Ascending aorta (tissue), 2 donors: ENCODE results near the gene KRR1. TPM values are rescaled to one million over a fixed set of nuclear protein-coding genes. Genes with fewer than 3 reads are reported as not detected.

Source experiments
- DNase-seq, 2 donors: peaks; one replicate each; pipeline ENCODE4 v3.0.0-alpha.2; 2019; ENCODE audit warnings: low spot score in 2 of 2
- H3K27ac ChIP-seq, 2 donors: fragments of 200-600 bp; sonication (generic); one replicate each; pipeline ENCODE4 v1.5.1; 2016 to 2017; ENCODE audit warnings: mild to moderate bottlenecking in 1 of 2
- H3K27me3 ChIP-seq: fragments of 200-600 bp; sonication (generic); one replicate; pipeline ENCODE4 v1.5.1; 2017
- H3K36me3 ChIP-seq, 2 donors: fragments of 200-600 bp; sonication (generic); one replicate each; pipeline ENCODE4 v1.5.1; 2016
- H3K4me1 ChIP-seq, 2 donors: fragments of 200-600 bp; sonication (generic); one replicate each; pipeline ENCODE4 v1.5.1; 2016 to 2017; ENCODE audit warnings: mild to moderate bottlenecking in 1 of 2
- H3K4me3 ChIP-seq, 2 donors: fragments of 200-600 bp; sonication (generic); one replicate each; pipeline ENCODE4 v1.5.1; 2016 to 2017; ENCODE audit warnings: mild to moderate bottlenecking in 1 of 2
- H3K9me3 ChIP-seq, 2 donors: fragments of 200-600 bp; sonication (generic); one replicate each; pipeline ENCODE4 v1.5.1; 2016
- intact Hi-C: fragments of 100-400 bp; cut with DNase I; formaldehyde crosslinking; loops from one replicate; pipeline ENCODE4 v1.15.1; 2023
- total RNA-seq: library from RNA; depleted of rRNA; stranded (reverse); fragments of >200 nt; gene quantifications from one replicate; pipeline ENCODE4 v1.1.0, GENCODE V29; 2016
- TF ChIP-seq, protein P1 (sequence below), 3 experiments: fragments of 200-600 bp in 2 of 3; fragments of 450-650 bp in 1 of 3; sonication (generic) in 2 of 3; IDR thresholded peaks; one replicate each; pipeline ENCODE4 v1.5.1; 2016 to 2019; ENCODE audit warnings: antibody characterized with exemption in 3 of 3, mild to moderate bottlenecking in 1 of 3, moderate library complexity in 1 of 3

Gene KRR1
- 23.9 TPM for total RNA-seq

- H3K27me3 ChIP-seq = no peaks in the 10 kb centered on the region
- DNase-seq = peak; percentile 68 to 96
- peaks cover 3 to 12% of the 10 kb centered on the region in 2 donors for H3K4me1 ChIP-seq
- peak within 1 kb of the TSS; percentile 87 to 90 for H3K4me3 ChIP-seq
- H3K27ac ChIP-seq = peak within 1 kb of the TSS; percentile 73 to 81
- intact Hi-C loops = loop anchor here (2.0 to 10.0 kb wide), 5 partner anchors 121 to 571 kb away; partner anchors contain the start of genes GLIPR1L1, GLIPR1L2 and NAP1L1
- H3K9me3 ChIP-seq = no peaks in the 10 kb centered on the region
- H3K36me3 ChIP-seq = peaks cover 0 to 6% of the 10 kb centered on the region in 2 donors
- TF ChIP-seq, protein P1, sequence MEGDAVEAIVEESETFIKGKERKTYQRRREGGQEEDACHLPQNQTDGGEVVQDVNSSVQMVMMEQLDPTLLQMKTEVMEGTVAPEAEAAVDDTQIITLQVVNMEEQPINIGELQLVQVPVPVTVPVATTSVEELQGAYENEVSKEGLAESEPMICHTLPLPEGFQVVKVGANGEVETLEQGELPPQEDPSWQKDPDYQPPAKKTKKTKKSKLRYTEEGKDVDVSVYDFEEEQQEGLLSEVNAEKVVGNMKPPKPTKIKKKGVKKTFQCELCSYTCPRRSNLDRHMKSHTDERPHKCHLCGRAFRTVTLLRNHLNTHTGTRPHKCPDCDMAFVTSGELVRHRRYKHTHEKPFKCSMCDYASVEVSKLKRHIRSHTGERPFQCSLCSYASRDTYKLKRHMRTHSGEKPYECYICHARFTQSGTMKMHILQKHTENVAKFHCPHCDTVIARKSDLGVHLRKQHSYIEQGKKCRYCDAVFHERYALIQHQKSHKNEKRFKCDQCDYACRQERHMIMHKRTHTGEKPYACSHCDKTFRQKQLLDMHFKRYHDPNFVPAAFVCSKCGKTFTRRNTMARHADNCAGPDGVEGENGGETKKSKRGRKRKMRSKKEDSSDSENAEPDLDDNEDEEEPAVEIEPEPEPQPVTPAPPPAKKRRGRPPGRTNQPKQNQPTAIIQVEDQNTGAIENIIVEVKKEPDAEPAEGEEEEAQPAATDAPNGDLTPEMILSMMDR (IDR thresholded peaks at IDR 0.05) = no peak
Observed at GRCh38 chr12:75511116-75512048, at the start of gene KRR1. TSS of gene KRR1 (minus strand) at chr12:75511609. CDS start at chr12:75511597, 12 bp downstream.

DNA sequence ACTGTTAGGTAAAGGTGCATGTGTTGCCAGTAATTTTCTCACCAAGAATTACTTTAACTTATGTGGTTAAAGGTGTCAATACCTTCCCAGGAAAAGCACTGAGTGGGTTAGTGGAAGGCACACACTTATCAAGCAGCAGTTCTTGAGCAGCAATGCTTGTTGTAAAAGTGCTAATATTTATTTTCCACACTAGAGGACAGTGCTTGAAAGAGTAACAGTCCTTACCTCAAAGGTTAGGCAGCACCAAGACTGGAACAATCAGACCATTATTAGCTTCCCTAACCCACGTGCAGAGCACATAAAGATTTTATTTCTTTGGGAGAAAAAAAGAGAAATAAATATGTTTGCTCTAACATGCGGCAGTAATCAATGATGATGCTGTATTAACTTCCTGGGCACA lies 48.8 kb upstream of the KRR1 start:
- Histone ChIP-seq H3K27ac (no peak overlapping the region), H3K4me1 (no peaks in the 10 kb centered on the region), H3K27me3 (no peaks in the 10 kb centered on the region), H3K36me3 (no peaks in the 10 kb centered on the region), H3K4me3 (no peak overlapping the region), H3K9me3 (no peaks in the 10 kb centered on the region)
- TF ChIP-seq, protein P1 (IDR thresholded peaks at IDR 0.05) = peak in 1 of 3 experiments; percentile 38
- no peak for DNase-seq
- intact Hi-C loops = no loop called here

GRCh38 chr12:75558287-75558686 lies 46.9 kb upstream of the KRR1 start:
- H3K36me3 ChIP-seq = no peaks in the 10 kb centered on the region
- H3K27ac ChIP-seq = no peak overlapping the region
- intact Hi-C loops = no loop called here
- no peak for DNase-seq
- TF ChIP-seq, protein P1 (IDR thresholded peaks at IDR 0.05) = no peak
- H3K4me3 ChIP-seq = no peak overlapping the region
- H3K27me3 ChIP-seq = no peaks in the 10 kb centered on the region
- no peaks in the 10 kb centered on the region for H3K4me1 ChIP-seq
- no peaks in the 10 kb centered on the region for H3K9me3 ChIP-seq

DNA sequence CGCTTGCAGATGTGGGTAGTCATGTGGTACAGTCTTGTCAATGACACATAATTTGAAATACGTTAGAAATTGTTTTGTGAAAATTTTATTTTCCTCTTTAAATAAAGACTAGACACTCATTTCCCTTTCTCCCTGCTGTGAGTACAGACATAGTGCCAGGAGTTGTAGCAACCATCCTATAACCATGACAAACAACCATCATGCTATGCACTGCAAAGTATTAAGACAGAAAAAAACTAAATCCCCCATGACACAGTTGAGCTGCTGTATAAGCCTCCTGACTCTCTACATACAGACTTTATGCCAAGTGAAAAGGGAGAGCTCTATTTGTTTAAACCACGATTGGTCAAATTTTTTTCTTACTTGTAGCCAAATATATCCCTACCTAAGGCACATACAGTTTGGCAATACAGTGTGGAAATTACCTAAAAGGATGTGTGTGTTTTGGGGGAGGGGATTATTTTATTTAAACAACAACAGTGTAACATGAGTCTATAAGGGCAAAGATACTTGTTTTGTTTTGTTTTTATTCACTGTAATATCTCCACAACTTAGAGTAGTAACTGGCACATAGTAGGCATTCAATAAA lies 45.0 kb upstream of the KRR1 start:
- TF ChIP-seq, protein P1 (IDR thresholded peaks at IDR 0.05) = no peak
- intact Hi-C loops = no loop called here
- DNase-seq = no peak
- H3K27ac ChIP-seq = no peak overlapping the region
- H3K4me3 ChIP-seq = no peak overlapping the region
- H3K27me3 ChIP-seq = no peaks in the 10 kb centered on the region
- H3K4me1 ChIP-seq = no peaks in the 10 kb centered on the region
- H3K9me3 ChIP-seq = no peaks in the 10 kb centered on the region
- H3K36me3 ChIP-seq = no peaks in the 10 kb centered on the region

DNA sequence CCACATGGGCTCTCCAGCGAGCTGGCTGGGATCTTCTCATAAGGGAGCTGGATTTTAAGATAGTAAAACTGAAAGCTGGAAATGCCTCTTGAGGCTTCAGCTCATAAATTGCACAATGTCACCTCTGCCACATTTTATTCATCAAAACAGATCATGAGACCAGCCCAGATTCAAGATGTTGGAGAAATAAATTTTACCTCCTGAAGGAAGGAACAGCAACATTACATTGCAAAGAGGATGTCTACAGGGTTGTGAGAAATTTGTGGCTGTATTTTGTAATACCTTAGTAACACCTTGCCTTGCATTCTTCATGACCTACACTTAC lies 43.1 kb upstream of the KRR1 start:
- no peak overlapping the region for H3K27ac ChIP-seq
- H3K36me3 ChIP-seq = no peaks in the 10 kb centered on the region
- no peaks in the 10 kb centered on the region for H3K4me1 ChIP-seq
- H3K9me3 ChIP-seq = no peaks in the 10 kb centered on the region
- DNase-seq = no peak
- H3K27me3 ChIP-seq = no peaks in the 10 kb centered on the region
- intact Hi-C loops = no loop called here
- TF ChIP-seq, protein P1 (IDR thresholded peaks at IDR 0.05) = no peak
- no peak overlapping the region for H3K4me3 ChIP-seq
